HL-60 (cell line): Measurements from ENCODE around the gene ZNF343.

Experiments used
- DNase-seq, 2 experiments: peaks; one replicate each; pipeline ENCODE4 v3.0.0-alpha.2; 2010 to 2020; ENCODE audit warnings: low read depth in 1 of 2, low spot score in 1 of 2
- H3K27ac ChIP-seq: fragments of 250-450 bp; sonication (Bioruptor Pico); replicated peaks from 2 replicates; pipeline ENCODE4 v1.5.1; 2020; ENCODE audit warnings: mild to moderate bottlenecking, moderate library complexity
- H3K27me3 ChIP-seq: fragments of 250-450 bp; sonication (Bioruptor Pico); 2 replicates; pipeline ENCODE4 v1.5.1; 2021; ENCODE audit warnings: mild to moderate bottlenecking, moderate library complexity; ENCODE audit not compliant: insufficient read depth, poor library complexity, severe bottlenecking
- H3K4me3 ChIP-seq: replicated peaks from 2 replicates; pipeline ENCODE4 v1.5.1; 2011; ENCODE audit warnings: mild to moderate bottlenecking, control low read depth, low read length; ENCODE audit not compliant: insufficient read depth
- GABPA ChIP-seq: IDR thresholded peaks from 2 replicates; pipeline ENCODE4 v1.6.1; 2012; ENCODE audit warnings: low read depth
- POLR2AphosphoS5 ChIP-seq: IDR thresholded peaks from 2 replicates; pipeline ENCODE4 v1.6.1; 2012; ENCODE audit warnings: low read depth
- SPI1 ChIP-seq: IDR thresholded peaks from 2 replicates; pipeline ENCODE4 v1.6.1; 2012; ENCODE audit warnings: low read depth, mild to moderate bottlenecking, borderline replicate concordance
- TF ChIP-seq, protein P1 (sequence below): IDR thresholded peaks from 2 replicates; pipeline ENCODE4 v1.6.1; 2012; ENCODE audit warnings: low read depth; ENCODE audit not compliant: insufficient replicate concordance
- TF ChIP-seq, protein P2 (sequence below): IDR thresholded peaks from one replicate; pipeline ENCODE4 v1.5.1; 2011; ENCODE audit warnings: low read length, control low read depth, inconsistent platforms; ENCODE audit not compliant: insufficient read depth

ZNF343 gene

DNA sequence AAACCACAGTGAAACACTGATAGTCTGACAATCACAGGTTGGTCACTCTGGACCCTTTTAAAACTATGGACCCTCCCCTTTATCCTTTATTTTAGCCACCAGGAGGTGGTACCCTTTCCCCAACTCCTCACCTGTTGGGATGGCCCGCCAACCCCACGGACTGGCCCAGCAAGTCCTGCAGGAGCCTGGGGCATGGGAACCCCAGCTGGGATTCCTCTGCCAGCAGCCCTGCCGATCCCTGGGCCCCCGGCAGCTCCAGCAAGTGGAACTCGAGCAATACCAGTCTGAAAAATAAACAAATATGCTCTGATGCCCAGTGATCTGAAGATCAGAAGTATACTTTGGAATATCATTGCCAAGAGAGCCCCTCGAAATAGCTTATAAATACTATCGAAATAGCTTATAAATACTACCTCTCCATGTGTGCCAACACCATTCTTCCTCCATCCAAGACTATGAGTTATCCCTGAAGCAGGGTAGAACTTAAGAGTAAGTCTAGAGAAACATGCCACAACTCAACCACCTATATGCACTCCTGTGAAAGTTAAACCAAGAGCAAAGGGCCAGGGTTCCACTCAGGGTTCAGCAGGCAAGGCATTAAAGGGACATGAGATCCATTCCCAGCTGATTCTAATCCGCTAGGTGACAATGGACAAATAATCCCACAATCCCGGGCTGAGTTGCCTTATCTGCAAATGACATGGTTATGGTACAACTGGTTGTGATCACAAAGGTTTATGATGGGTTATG lies 44.9 kb downstream of the ZNF343 start:
- H3K27me3 ChIP-seq: no peaks in the 10 kb centered on the region
- DNase-seq: no peak
- H3K27ac ChIP-seq: no peak overlapping the region
- H3K4me3 ChIP-seq: no peak overlapping the region
- TF ChIP-seq SPI1 (no peak), GABPA (no peak), POLR2AphosphoS5 (no peak)
- TF ChIP-seq, protein P1, sequence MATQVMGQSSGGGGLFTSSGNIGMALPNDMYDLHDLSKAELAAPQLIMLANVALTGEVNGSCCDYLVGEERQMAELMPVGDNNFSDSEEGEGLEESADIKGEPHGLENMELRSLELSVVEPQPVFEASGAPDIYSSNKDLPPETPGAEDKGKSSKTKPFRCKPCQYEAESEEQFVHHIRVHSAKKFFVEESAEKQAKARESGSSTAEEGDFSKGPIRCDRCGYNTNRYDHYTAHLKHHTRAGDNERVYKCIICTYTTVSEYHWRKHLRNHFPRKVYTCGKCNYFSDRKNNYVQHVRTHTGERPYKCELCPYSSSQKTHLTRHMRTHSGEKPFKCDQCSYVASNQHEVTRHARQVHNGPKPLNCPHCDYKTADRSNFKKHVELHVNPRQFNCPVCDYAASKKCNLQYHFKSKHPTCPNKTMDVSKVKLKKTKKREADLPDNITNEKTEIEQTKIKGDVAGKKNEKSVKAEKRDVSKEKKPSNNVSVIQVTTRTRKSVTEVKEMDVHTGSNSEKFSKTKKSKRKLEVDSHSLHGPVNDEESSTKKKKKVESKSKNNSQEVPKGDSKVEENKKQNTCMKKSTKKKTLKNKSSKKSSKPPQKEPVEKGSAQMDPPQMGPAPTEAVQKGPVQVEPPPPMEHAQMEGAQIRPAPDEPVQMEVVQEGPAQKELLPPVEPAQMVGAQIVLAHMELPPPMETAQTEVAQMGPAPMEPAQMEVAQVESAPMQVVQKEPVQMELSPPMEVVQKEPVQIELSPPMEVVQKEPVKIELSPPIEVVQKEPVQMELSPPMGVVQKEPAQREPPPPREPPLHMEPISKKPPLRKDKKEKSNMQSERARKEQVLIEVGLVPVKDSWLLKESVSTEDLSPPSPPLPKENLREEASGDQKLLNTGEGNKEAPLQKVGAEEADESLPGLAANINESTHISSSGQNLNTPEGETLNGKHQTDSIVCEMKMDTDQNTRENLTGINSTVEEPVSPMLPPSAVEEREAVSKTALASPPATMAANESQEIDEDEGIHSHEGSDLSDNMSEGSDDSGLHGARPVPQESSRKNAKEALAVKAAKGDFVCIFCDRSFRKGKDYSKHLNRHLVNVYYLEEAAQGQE: no peak
- TF ChIP-seq, protein P2, sequence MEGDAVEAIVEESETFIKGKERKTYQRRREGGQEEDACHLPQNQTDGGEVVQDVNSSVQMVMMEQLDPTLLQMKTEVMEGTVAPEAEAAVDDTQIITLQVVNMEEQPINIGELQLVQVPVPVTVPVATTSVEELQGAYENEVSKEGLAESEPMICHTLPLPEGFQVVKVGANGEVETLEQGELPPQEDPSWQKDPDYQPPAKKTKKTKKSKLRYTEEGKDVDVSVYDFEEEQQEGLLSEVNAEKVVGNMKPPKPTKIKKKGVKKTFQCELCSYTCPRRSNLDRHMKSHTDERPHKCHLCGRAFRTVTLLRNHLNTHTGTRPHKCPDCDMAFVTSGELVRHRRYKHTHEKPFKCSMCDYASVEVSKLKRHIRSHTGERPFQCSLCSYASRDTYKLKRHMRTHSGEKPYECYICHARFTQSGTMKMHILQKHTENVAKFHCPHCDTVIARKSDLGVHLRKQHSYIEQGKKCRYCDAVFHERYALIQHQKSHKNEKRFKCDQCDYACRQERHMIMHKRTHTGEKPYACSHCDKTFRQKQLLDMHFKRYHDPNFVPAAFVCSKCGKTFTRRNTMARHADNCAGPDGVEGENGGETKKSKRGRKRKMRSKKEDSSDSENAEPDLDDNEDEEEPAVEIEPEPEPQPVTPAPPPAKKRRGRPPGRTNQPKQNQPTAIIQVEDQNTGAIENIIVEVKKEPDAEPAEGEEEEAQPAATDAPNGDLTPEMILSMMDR: no peak

DNA sequence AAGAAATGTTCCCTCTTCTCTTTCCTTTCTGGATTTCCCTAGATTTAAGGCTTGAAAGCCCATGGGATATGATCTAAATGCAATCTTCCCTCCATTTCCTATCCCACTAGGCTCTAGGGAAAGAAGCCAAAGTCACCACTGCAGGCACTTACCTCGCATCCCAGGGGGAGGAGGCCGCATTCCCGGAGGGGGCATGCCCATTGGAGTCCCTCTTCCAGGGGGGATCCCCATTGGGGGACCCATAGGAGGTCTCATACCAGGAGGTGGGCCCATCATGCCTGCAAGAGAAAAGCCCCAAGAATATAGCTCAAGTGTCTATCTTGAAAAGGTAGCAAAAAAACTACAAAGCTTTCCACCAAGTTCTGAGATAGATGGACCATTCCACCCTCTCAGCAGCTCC lies 46.2 kb downstream of the ZNF343 start:
- Histone ChIP-seq H3K27me3 (no peaks in the 10 kb centered on the region), H3K4me3 (no peak overlapping the region), H3K27ac (no peak overlapping the region)
- DNase-seq: no peak
- no peak for TF ChIP-seq SPI1
- TF ChIP-seq, protein P1: no peak
- TF ChIP-seq POLR2AphosphoS5: no peak
- TF ChIP-seq, protein P2: no peak
- no peak for TF ChIP-seq GABPA

DNA sequence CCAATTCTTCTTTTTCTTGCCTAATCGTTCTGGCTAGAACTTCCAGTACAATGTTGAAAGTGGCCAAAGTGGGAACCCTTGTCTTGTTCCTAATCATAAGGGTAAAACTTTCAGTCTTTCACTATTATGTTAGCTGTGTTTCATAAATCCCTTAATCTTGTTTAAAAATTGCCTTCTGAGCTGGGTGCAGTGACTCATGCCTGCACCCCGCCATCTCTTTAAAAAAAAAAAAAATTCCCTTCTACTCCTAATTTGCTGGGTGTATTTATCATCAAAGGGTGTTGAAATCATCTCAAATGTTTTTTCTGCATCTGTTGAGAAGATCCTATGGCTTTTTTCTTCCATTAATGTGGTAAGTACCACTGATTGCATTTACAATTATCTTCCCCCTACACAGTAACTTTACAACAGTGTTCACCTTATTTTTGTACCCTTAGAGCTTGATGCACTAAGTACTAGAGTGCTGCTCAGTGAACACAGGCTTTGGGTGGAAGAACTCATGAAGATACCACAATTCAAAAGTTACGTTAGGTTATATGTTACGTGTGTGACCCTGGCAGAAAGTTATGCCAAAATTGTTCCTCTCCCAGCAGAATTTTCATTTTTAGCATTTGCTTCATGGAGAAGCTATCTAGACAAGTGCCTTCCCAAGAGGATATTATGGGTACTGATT lies 47.8 kb downstream of the ZNF343 start:
- no peak overlapping the region for H3K27ac ChIP-seq
- no peak overlapping the region for H3K4me3 ChIP-seq
- no peaks in the 10 kb centered on the region for H3K27me3 ChIP-seq
- TF ChIP-seq, protein P2: no peak
- TF ChIP-seq SPI1 (no peak), POLR2AphosphoS5 (no peak; the same call in 1 of the 2 replicates), GABPA (no peak)
- TF ChIP-seq, protein P1: no peak
- no peak for DNase-seq
